Glomerular visceral epithelial cell (primary cell): ENCODE results near the gene DNAAF3.

ENCODE experiments used
- DNase-seq: peaks from one replicate; pipeline ENCODE4 v3.0.0-alpha.2; 2016; ENCODE audit errors: extremely low spot score

DNAAF3 gene

DNA sequence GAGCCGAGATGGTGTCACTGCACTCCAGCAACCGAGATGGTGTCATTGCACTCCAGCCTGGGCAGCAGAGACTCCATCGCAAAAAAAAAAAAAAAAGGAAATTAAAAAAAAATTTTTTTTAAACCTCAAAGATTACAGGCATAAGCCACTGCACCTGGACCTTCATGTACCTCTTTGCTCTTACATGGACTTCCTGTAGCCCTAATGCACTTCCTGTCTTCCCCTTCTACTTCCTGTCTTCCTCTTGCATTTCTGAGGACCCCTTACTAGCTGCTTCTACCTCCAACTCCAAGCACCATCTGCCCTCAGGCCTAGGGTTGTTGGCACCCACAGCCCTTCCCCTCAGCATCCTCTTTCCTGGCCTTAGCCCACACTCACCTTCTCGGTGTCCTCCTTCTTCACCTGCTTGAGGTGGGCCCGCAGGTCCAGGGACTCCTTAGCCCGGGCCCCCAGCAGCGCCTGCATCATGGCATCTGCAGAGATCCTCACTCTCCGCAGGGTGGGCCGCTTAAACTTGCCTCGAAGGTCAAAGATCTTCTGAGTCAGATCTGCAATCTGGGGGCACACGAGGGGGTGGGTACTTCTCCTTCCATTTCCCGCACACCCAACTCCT, 12.7 kb downstream of the DNAAF3 start:
- DNase-seq, result no peak

DNA sequence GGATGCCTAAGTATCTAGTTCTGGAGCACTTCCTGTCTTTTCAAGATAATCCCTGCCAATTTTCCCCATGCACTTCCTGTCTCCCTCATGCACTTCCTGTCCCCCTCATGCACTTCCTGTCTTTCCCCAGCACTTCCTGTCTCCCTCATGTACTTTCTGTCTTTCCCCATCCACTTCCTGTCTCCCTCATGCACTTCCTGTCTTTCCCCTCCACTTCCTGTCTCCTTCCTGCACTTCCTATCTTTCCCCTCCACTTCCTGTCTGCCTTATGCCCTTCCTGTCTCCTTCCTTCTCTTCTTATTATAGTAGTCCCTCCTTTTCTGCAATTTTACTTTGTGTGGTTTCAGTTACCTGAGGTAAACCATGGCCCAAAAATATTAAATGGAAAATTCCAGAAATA, 14.4 kb downstream of the DNAAF3 start:
- DNase-seq, result no peak

DNA sequence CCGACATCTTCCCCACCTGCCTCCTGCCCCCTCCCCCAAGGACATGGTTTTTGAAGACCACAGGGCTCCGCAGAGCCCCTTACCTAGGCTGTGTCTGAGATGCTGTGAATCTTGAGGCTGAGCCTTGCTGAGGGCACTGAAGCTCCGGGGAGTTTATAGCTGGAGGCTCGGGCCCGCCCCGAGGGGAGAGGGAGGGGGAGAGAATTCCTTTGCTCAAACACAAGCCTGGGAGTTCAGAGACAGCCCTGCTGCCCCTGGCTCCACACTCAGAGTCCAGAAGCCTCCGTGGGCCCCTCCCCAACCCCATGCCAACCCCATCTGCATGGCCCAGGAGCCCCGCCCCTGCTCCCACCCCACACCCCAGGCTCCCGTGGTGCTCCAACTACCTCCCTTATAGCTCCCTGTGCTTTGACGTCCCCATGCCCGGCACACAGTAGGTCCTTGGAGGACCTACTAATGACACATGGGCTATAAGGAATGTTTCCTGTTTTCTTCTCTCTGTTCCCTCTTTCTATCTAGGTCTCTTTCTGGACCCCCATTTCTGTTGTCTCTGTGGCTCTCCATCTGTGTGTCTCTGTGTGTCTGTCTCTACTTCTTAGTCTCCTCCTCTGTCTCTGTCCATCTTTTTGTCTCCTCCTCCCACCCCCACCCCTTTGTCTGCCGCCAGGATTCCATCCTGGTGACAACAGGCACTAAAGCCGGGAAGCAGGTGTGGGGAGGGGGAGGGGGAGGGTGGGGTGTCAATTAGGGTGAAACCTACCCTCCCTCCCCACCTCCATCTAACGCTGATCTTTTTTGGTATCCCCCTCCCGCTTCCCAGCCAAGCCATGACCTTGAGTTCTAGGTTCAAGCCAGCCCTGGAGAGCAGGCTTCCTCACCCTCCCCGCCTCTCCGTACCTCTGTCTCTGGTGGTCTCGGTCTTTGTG, 17.1 kb downstream of the DNAAF3 start, which contains the start of gene TNNT1:
Gene TNNT1 (minus strand): TSS at position 129 of the 926 bp plus-strand sequence. CDS start 2,049 bp downstream, outside the sequence.
- DNase-seq, result no peak

GRCh38 chr19:55147545-55148251, 18.7 kb downstream of the DNAAF3 start:
- no peak for DNase-seq

DNA sequence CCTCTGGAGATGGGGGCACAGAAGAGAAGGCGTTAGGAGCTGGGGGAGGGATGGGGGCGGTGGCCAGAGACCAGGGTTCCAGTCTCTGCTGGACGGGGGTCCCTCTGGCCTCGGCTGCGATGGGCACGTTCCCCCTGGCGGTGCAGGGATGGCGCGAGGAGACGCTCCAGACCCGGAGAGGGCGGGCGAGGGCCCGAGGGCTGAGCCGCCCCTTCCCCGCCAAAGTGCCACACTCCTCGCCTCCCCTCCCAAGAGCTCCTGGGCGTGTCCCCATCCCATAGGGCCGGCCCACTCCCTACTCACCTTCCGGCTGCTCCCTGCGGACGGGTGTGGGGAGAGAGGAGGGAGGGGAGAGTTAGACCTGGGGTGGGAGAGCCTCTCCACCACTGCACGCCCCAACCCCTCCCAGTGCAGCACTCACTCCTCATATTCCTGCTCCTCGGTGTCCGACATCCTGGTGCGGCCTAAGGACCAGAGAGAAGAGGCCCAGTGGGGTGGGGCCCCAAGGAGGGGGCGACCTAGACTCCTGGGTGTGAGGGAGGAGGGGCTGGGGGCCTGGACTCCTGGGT, 19.6 kb downstream of the DNAAF3 start:
- DNase-seq, result peak; percentile 42

DNA sequence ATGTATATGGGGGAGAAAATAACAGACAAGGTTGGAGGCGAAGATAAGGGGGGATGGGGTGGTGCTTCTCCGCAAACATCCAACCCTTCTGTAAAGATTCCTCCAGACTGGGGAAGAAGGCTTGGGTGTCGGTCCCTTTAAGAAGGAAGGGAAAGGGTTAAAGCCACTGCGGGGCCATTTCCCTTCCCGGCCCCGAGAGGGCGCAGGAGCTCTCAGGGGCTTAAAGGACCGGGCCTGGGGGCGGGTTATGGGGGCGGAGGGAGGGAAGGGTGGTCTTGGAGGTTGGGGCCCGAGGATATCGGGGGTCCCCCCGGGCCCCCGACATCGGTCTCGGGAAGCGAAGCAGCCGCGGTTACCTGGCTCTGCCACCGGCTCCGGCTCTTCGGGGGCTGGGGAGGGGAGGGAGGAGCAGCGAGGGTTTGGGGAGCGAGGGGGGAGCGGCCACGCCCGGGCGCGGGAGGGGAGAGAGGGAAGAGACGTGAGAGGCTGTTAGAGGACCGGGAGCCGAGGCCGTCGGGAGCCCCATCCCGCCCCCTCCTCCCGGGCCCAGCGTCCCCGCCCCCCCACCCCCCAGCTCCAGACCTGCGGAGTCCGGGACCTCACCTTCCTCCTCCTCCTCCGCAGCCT, 20.2 kb downstream of the DNAAF3 start:
- peak; percentile 45 for DNase-seq

GRCh38 chr19:55145232-55145631, 21.2 kb downstream of the DNAAF3 start:
- DNase-seq, result no peak

GRCh38 chr19:55141696-55142095, 24.7 kb downstream of the DNAAF3 start:
- DNase-seq, result no peak

- no peak for DNase-seq
These were observed 28.5 kb downstream of the DNAAF3 start for GRCh38 chr19:55137915-55138314.

GRCh38 chr19:55136399-55137102, 29.9 kb downstream of the DNAAF3 start:
- DNase-seq, result no peak

DNA sequence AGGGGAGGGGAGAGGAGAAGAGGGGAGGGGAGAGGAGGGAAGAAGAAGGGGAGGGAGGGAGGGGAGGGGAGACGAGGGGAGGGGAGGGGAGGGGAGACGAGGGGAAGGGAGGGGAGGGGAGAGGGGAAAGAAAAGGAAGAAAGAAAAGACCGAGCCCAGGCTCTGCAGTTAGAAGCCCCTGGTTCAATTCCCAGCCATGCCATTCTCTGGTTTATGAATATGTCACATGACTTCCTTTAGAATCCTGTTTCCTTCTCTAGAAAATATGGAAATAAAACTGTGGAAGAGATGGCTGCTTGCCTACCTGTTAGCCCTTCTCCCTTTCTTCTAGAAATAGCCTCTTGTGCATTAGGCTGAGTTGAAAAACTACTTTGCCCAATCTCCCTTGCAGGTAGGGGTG, 31.7 kb downstream of the DNAAF3 start:
- DNase-seq, result no peak

GRCh38 chr19:55133639-55134444, 32.6 kb downstream of the DNAAF3 start:
- DNase-seq, result no peak

- DNase-seq, result no peak
These were observed 33.8 kb downstream of the DNAAF3 start for GRCh38 chr19:55132453-55133129.

DNA sequence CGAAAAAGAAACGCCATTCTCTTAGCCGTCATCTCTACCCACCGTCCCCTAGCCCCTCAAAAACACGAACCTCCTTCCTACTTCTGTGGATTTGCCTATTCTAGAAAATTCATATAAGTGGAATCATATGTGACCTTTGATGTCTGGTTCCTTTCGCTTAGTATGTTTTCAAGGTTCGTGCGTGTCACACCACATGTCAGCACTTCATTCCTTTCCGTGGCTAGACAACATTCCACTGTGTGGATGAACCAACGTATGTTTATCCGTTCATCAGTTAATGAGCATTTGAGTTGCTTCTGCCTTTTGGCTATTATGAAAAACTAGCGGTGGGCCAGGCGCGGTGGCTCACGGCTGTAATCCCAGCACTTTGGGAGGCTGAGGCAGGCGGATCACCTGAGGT, 35.0 kb downstream of the DNAAF3 start:
- no peak for DNase-seq

GRCh38 chr19:55119053-55119452, 47.4 kb downstream of the DNAAF3 start:
- no peak for DNase-seq

- DNase-seq, result no peak
These were observed 47.9 kb downstream of the DNAAF3 start for GRCh38 chr19:55118401-55118991.

DNA sequence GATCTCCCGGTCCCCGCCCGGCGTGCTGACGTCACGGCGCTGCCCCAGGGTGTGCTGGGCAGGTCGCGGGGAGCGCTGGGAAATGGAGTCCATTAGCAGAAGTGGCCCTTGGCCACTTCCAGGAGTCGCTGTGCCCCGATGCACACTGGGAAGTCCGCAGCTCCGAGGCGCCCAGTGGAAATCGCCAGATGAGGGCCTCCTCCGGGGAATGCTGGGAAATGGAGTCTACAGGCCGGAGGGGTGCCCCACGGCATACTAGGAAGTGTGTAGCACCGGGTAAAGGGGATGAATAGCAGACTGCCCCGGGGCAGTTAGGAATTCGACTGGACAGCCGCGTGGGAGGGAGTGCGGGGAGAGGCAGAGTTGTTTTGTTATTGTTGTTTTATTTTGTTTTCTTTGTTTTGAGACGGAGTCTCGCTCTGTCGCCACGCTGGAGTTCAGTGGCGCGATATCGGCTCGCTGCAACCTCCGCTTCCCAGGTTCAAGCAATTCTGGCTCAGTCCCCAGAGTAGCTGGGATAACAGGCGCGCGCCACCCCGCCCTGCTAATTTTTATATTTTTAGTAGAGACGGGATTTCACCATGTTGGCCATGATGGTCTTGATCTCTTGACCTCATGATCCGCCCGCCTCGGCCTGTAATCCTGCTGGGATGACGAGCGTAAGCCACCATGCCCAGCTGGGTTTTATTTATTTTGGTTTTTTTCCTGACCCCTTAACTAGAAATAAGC, 48.6 kb downstream of the DNAAF3 start:
- peak; percentile 99 for DNase-seq

GRCh38 chr19:55116859-55117662, 49.4 kb downstream of the DNAAF3 start, which contains the start of gene PPP1R12C:
Gene PPP1R12C, minus strand, starts transcription at chr19:55117637. Its CDS starts 94 bp downstream, at chr19:55117543.
- peak; percentile 19 for DNase-seq
